Cardiac fibroblast (primary cell): ENCODE data around the gene METAP1D.
"Not testable (repeated sequence)": the region's sequence is repeated elsewhere in the genome, so short reads cannot be mapped to it uniquely, and the experiment has no call there.

Experiments used
- DNase-seq, 2 donors: peaks; one replicate each; pipeline versions ENCODE4 v3.0.0 to v3.0.0-alpha.2; 2010; ENCODE audit warnings: low read depth in 2 of 2
- H3K4me3 ChIP-seq, 2 donors: replicated peaks in 1 of 2; 1 replicate in 1 of 2; 2 replicates in 1 of 2; pipeline ENCODE4 v1.5.1; 2011; ENCODE audit warnings: low read depth in 2 of 2, low read length in 2 of 2, mild to moderate bottlenecking in 2 of 2, moderate library complexity in 1 of 2
- TF ChIP-seq, protein P1 (sequence below): IDR thresholded peaks from one replicate; pipeline ENCODE4 v1.5.1; 2011; ENCODE audit warnings: low read depth, mild to moderate bottlenecking, low read length, inconsistent platforms

The METAP1D gene

DNA sequence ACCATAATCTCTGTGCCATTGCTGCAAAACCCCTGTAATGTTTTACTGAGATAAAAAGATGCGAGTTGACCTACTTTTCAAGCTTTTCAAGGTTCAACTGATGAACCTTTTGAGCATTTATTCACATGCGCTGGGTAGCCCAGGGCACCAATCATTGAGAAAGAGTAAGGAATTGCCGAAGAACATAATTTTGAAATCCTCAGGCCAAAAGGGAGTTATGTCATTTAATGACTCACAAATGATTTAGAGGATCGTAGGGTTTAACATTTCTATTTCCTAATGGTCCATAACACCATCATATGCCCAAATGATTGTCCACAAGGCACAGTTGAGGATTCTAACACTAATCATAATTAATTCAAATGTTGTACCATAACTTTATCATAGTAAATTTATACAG lies 65.4 kb downstream of the METAP1D start:
- TF ChIP-seq, protein P1, sequence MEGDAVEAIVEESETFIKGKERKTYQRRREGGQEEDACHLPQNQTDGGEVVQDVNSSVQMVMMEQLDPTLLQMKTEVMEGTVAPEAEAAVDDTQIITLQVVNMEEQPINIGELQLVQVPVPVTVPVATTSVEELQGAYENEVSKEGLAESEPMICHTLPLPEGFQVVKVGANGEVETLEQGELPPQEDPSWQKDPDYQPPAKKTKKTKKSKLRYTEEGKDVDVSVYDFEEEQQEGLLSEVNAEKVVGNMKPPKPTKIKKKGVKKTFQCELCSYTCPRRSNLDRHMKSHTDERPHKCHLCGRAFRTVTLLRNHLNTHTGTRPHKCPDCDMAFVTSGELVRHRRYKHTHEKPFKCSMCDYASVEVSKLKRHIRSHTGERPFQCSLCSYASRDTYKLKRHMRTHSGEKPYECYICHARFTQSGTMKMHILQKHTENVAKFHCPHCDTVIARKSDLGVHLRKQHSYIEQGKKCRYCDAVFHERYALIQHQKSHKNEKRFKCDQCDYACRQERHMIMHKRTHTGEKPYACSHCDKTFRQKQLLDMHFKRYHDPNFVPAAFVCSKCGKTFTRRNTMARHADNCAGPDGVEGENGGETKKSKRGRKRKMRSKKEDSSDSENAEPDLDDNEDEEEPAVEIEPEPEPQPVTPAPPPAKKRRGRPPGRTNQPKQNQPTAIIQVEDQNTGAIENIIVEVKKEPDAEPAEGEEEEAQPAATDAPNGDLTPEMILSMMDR: no peak
- H3K4me3 ChIP-seq: no peak overlapping the region
- DNase-seq: peak in 1 of 2 donors; percentile 54

DNA sequence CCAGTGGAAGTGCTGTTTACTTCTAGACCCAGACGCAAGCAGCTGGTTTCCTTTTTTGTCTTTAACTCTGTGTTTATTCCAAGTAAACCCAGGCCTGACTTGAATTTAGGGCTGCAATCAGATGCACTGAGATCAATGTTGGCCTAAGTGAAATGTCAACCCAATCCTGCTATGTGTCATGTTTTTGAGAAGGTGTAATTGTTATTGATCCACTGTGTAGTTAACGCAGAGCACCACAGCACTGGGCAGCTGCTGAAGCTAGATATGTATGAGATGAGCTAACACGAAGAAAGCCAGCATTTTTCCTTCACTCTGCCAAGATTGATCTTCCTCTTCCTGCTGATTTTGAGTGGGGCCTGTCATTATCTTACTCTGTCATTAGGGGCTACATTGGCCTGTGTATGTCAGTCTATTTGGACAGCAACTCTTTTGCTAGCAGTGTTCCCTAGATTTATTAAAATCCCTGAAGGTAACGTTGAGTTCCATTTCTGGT lies 66.7 kb downstream of the METAP1D start:
- no peak overlapping the region for H3K4me3 ChIP-seq
- TF ChIP-seq, protein P1: no peak
- no peak for DNase-seq

DNA sequence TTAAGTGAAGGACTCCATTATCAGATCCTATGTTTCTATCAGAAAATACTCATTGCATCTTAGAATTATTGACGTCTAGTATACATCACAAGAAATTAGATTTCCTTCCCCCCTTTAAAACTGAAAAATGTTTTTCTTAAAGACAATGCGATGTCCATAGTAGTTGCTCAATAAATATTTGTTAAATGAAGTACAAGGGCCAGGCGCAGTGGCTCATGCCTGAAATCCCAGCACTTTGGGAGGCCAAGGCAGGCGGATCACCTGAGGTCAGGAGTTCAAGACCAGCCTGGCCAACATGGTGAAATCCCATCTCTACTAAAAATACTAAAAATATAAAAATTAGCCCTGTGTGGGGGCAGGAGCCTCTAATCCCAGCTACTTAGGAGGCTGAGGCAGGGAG lies 68.2 kb downstream of the METAP1D start:
- H3K4me3 ChIP-seq, DNase-seq: not testable (repeated sequence)

DNA sequence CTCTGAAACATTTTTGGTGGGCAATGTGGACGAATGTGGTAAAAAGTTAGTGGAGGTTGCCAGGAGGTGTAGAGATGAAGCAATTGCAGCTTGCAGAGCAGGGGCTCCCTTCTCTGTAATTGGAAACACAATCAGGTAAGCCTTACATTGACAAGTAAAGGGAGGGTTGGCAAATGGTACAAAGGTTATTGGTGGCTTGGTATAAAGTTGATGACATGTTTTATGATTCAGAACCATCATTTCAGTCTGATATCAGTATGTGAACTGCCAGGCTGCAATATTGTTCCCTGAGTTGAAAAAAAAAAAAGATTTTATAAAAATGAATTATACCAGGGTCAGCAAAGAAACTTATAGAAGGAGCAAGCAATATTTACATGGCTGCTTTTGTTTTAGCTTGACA lies 71.2 kb downstream of the METAP1D start:
- TF ChIP-seq, protein P1: no peak
- H3K4me3 ChIP-seq: no peak overlapping the region
- DNase-seq: no peak

DNA sequence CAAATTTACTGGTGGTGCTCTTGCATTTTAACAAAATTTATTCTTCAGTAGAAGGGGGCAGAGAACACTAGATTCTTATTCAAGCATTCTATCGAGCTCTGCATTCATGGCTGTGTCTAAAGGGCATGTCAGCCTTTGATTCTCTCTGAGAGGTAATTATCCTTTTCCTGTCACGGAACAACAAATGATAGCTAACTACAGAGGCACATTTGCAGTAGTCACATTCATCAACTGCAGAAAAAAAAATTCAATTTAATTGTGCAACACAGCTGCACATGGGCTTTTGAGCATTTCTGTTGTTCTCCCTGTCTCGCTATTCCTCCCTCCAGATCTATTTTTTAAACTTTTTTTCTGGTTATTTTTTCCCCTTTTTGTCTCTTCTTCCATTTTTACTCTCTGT lies 72.5 kb downstream of the METAP1D start:
- TF ChIP-seq, protein P1: no peak
- H3K4me3 ChIP-seq: no peak overlapping the region
- DNase-seq: no peak

DNA sequence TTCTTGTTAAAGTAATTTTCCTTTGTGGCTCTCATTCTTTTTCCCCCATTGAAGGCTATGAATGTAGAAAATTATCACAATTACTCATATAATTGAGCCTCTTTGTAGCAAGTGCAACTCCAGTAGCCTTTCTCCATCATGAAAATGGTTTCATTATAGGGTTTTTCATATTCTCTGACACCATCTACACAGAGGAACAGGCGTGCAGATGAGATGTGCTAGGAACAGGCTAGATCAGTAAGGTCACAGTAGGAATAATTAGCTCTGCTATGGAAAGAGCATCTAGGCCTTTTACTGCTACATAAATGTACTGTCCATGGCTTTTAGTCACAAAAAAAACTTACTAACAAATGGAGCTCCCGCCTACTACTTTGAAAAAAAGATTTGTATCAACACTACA lies 73.0 kb downstream of the METAP1D start:
- DNase-seq: no peak
- TF ChIP-seq, protein P1: no peak
- H3K4me3 ChIP-seq: no peak overlapping the region

DNA sequence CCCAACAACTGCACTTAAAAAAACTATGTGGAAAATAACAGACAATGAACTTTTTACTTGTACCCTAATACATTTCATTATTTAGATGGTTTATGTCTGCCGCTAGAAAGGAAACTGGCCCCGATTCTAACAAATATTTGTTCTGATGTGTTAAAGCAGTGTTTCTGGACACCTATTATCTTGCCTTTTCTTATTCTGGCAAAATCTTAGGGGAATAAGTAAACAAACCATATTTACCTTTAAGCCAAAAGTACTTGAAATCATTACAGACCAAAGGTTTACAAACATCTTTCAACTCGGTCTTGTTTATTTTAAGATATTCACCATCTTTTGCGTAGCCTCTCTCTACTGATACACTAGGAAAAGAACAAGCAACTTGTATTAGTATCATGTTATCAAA lies 73.8 kb downstream of the METAP1D start:
- TF ChIP-seq, protein P1: no peak
- DNase-seq: no peak
- H3K4me3 ChIP-seq: no peak overlapping the region

DNA sequence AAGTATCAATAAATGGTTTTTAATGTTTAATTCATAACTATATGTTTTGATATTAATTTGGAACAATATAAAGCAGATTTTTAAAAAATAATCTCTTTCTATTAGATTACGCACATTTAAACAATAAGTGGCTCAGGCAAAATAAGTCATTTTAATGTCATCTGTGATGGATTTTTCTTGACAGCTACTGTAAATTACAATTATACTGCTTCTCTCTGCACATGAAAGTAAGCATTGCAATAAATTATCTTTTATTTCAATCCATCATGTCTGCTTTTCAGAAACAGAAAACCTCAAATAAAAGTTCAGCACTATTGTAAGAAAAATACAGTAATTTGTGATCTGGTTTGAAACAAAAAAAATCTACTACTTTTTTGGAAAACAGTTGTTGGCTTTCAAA lies 74.5 kb downstream of the METAP1D start:
- TF ChIP-seq, protein P1: no peak
- H3K4me3 ChIP-seq: no peak overlapping the region
- DNase-seq: no peak
